GM12875 (cell line): ENCODE data around the gene PPFIA2.

Source experiments
- H3K4me3 ChIP-seq: one replicate; pipeline ENCODE4 v1.5.1; 2011; ENCODE audit warnings: low read depth, low read length, control low read depth
- TF ChIP-seq, protein P1 (sequence below): IDR thresholded peaks from 2 replicates; pipeline ENCODE4 v1.5.1; 2011; ENCODE audit warnings: low read depth, mild to moderate bottlenecking, control low read depth, inconsistent platforms, low read length, moderate library complexity, borderline replicate concordance; ENCODE audit not compliant: insufficient read depth

Gene PPFIA2

DNA sequence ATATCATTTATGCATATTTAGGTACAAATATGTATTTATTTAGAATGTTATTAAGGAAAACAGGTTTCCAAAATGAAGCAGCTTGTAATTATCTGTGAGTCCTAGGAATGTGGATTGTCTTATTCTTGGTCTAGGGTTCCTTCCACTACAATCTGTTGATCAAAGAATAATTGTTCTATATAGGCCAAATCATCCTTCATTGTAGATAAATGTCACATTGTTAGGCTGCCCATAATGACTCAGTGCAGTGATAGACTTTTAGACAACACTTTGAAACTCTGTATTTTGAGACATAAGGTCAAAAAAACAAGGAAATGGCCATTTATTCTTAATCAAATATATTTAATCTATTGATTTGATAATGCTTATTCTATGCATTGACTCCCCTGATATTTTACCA lies 398.2 kb downstream of the PPFIA2 start:
- no peak overlapping the region for H3K4me3 ChIP-seq
- TF ChIP-seq, protein P1, sequence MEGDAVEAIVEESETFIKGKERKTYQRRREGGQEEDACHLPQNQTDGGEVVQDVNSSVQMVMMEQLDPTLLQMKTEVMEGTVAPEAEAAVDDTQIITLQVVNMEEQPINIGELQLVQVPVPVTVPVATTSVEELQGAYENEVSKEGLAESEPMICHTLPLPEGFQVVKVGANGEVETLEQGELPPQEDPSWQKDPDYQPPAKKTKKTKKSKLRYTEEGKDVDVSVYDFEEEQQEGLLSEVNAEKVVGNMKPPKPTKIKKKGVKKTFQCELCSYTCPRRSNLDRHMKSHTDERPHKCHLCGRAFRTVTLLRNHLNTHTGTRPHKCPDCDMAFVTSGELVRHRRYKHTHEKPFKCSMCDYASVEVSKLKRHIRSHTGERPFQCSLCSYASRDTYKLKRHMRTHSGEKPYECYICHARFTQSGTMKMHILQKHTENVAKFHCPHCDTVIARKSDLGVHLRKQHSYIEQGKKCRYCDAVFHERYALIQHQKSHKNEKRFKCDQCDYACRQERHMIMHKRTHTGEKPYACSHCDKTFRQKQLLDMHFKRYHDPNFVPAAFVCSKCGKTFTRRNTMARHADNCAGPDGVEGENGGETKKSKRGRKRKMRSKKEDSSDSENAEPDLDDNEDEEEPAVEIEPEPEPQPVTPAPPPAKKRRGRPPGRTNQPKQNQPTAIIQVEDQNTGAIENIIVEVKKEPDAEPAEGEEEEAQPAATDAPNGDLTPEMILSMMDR = no peak

DNA sequence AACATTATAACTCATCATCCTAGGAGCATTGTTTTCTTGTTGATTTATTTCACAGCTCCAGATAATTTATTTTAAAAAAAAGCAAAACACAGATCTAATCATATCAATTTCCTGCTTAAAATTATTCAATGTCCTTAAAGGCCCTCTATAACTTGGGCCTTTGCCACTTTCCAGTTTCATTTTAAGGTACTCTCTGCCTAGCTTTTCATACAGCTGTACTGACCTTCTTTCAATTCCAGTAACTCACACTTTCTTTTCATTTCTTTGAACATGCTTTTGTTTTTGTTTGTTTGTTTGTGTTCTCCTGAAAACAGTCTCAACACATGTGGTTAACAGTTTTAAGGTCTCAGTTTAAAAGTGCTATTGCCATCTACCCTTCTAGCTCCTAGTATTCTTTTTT lies 399.4 kb downstream of the PPFIA2 start:
- TF ChIP-seq, protein P1 = no peak
- no peak overlapping the region for H3K4me3 ChIP-seq

DNA sequence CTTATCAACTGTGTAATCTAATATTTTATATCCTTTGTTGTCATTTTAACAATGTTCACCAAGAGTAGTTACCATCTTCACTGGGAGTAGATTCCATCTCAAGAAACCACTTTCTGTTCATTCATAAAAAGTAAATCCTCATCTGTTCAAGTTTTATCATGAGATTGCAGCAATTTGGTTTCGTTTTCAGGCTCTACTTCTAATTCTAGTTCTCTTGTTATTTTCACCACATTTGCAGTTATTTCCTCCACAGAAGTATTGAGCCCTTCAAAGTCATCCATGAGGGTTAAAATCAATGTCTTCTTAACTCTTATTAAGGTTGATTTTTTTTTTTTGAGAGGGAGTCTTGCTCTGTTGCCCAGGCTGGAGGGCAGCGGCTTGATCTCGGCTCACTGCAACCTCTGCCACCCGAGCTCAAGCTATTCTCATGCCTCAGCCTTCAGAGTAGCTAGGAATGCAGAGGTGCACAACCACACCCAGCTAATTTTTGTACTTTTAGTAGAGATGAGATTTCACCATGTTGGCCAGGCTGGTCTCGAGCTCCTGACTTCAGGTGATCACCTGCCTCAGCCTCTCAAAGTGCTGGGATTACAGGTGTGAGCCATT lies 404.7 kb downstream of the PPFIA2 start:
- TF ChIP-seq, protein P1 = no peak

DNA sequence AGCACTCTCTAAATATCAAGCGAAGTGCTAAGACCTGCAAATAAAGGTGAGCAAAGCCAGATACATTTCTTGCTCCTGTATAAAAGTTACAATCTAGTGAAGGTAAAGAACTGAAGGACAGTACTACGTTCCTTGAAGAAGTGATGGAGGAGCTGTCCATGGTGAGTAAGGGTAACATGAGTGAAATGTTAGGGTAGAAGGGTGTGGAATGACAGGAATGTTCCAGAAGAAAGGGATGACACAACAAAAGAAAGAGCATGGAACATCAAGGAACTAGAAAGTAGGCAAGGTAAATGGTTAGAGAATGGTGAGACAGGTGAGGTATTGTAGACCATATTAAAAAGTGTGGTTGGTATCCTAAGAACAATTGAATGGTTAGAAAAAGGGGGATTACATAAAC lies 408.8 kb downstream of the PPFIA2 start:
- TF ChIP-seq, protein P1 = no peak
- no peak overlapping the region for H3K4me3 ChIP-seq

More for the DNA sequence above, 404.7 kb downstream of the PPFIA2 start:
- H3K4me3 ChIP-seq = no peak overlapping the region

DNA sequence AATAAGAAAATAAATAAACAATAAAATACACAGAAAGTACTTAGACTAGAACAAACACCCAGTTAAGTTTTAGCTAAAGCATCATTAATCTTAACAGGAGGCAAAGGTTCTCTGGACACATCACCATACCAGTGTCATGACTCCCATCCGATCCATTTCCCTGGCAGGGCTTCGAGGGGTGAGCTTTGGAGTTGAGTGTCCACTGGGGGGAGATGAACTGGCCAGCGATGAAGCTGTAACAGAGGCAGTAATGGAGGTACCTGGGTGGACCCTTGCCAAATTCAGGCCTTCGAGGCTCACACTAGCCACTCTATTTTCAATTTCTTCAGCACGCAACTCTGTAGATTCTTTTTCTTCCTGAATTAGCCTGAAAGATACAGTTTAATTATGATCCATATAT lies 411.7 kb downstream of the PPFIA2 start:
- TF ChIP-seq, protein P1 = no peak
- no peak overlapping the region for H3K4me3 ChIP-seq

DNA sequence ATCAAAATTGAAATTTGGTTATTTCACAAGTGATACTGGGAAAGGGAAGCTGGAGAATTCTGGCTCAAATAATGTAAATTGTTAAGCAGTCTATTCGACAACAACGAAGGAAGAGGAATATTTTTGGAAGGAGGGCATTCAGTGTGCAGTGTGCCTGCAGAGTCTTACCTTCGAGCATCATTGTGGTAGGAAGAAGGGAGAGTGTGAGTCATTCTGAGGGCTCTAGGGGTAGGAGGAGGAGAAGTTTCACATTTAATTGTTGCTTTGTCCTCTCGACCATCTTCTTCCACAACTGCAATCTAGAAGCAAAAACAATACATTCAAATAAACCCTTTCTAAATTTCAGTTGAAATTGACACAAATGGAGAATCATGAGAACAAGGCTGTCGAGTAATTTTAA lies 418.2 kb downstream of the PPFIA2 start:
- TF ChIP-seq, protein P1 = no peak
- H3K4me3 ChIP-seq = no peak overlapping the region

DNA sequence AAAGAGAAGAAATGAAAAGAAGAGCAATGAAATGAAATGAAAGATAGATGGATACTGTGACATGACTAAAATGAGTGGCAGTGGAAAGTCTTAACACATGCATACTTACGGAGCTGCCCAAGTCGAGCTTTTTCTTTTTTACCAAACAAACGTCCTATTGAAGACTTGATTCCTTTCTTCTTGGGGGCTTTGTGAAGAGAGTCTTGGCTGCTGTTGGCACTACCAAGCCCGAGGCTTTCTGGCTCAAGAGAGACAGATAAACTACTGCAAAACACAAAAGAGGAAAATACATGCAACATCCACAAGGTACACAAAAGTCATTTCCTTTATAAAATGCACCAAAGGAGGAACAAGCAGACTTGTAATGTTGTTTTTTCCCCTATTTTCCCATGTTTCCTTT lies 420.1 kb downstream of the PPFIA2 start:
- no peak overlapping the region for H3K4me3 ChIP-seq

More for the DNA sequence above, 420.1 kb downstream of the PPFIA2 start:
- TF ChIP-seq, protein P1 = no peak
